HG03442 (cell line): ENCODE data around the gene FOXP1.

Experiments used
- ATAC-seq: cut with Tn5 transposase; IDR thresholded peaks from one replicate; pipeline ENCODE4 v1.9.1; 2021; ENCODE audit warnings: mild to moderate bottlenecking, moderate library complexity; ENCODE audit not compliant: unreplicated experiment

The FOXP1 gene

GRCh38 chr3:71166339-71167240 lies 416.9 kb downstream of the FOXP1 start:
- ATAC-seq: no peak

GRCh38 chr3:71164881-71165280 lies 418.6 kb downstream of the FOXP1 start:
- no peak for ATAC-seq

- no peak for ATAC-seq
These were observed 420.2 kb downstream of the FOXP1 start for GRCh38 chr3:71163198-71163918.

GRCh38 chr3:71162221-71162620 lies 421.3 kb downstream of the FOXP1 start:
- ATAC-seq: no peak

- ATAC-seq: no peak
These were observed 422.6 kb downstream of the FOXP1 start for GRCh38 chr3:71160785-71161546.

- ATAC-seq: no peak
These were observed 427.4 kb downstream of the FOXP1 start for GRCh38 chr3:71156062-71156665.

GRCh38 chr3:71154846-71155245 lies 428.7 kb downstream of the FOXP1 start:
- ATAC-seq: no peak

GRCh38 chr3:71153713-71154112 lies 429.8 kb downstream of the FOXP1 start:
- ATAC-seq: no peak

GRCh38 chr3:71152892-71153265 lies 430.6 kb downstream of the FOXP1 start:
- ATAC-seq: no peak

- ATAC-seq: no peak
These were observed 431.3 kb downstream of the FOXP1 start for GRCh38 chr3:71152039-71152891.

GRCh38 chr3:71149959-71150954 lies 433.3 kb downstream of the FOXP1 start:
- ATAC-seq: peak; percentile 61

GRCh38 chr3:71148455-71149060 lies 435.0 kb downstream of the FOXP1 start:
- ATAC-seq: no peak

GRCh38 chr3:71146673-71147072 lies 436.9 kb downstream of the FOXP1 start:
- no peak for ATAC-seq

- ATAC-seq: no peak
These were observed 437.6 kb downstream of the FOXP1 start for GRCh38 chr3:71145954-71146353.

GRCh38 chr3:71144525-71145253 lies 438.8 kb downstream of the FOXP1 start:
- no peak for ATAC-seq

- no peak for ATAC-seq
These were observed 440.0 kb downstream of the FOXP1 start for GRCh38 chr3:71143493-71143892.

GRCh38 chr3:71142441-71143161 lies 440.9 kb downstream of the FOXP1 start:
- no peak for ATAC-seq
